SK-N-SH treated with all-trans-retinoic acid at 6 μM for 48 hours (cell line): ENCODE measurements around the gene SEMA6B.

Source experiments
- ATAC-seq: fragments of 200-7000 bp; cut with Tn5 transposase; 3 replicates; pipeline ENCODE4 v1.9.1; 2020; ENCODE audit warnings: mild to moderate bottlenecking, moderate library complexity
- ARNTL ChIP-seq: fragments of 450-650 bp; formaldehyde crosslinking; IDR thresholded peaks from 2 replicates; pipeline ENCODE4 v1.5.0; 2020; ENCODE audit warnings: low read depth, mild to moderate bottlenecking, moderate library complexity, borderline replicate concordance
- BACH2 ChIP-seq: fragments of 250-450 bp; sonication (Bioruptor Pico); IDR thresholded peaks from 2 replicates; pipeline ENCODE4 v1.9.0; 2021; ENCODE audit warnings: mild to moderate bottlenecking, borderline replicate concordance
- CREB5 ChIP-seq: fragments of 250-450 bp; sonication (Bioruptor Pico); IDR thresholded peaks from 2 replicates; pipeline ENCODE4 v1.5.1; 2020; ENCODE audit warnings: low read depth, mild to moderate bottlenecking, moderate library complexity
- CSRNP3 ChIP-seq: fragments of 250-450 bp; sonication (Bioruptor Pico); IDR thresholded peaks from 2 replicates; pipeline ENCODE4 v1.5.1; 2021; ENCODE audit warnings: mild to moderate bottlenecking, moderate library complexity
- ESRRG ChIP-seq: fragments of 250-450 bp; sonication (Bioruptor Pico); IDR thresholded peaks from 2 replicates; pipeline ENCODE4 v1.6.1; 2021; ENCODE audit warnings: mild to moderate bottlenecking
- GLIS3 ChIP-seq: fragments of 250-450 bp; sonication (Bioruptor Pico); IDR thresholded peaks from 2 replicates; pipeline ENCODE4 v1.5.0; 2020; ENCODE audit warnings: mild to moderate bottlenecking, moderate library complexity
- OSR1 ChIP-seq: fragments of 250-450 bp; sonication (Bioruptor Pico); IDR thresholded peaks from 2 replicates; pipeline ENCODE4 v1.8.0; 2022; ENCODE audit warnings: moderate library complexity, mild to moderate bottlenecking, inconsistent platforms
- PATZ1 ChIP-seq: fragments of 250-450 bp; sonication (Bioruptor Pico); IDR thresholded peaks from 2 replicates; pipeline ENCODE4 v1.8.0; 2020; ENCODE audit warnings: mild to moderate bottlenecking, moderate library complexity, borderline replicate concordance
- POU6F1 ChIP-seq: fragments of 250-450 bp; sonication (Bioruptor Pico); IDR thresholded peaks from 2 replicates; pipeline ENCODE4 v1.8.0; 2021; ENCODE audit warnings: low read depth, mild to moderate bottlenecking, moderate library complexity, borderline replicate concordance
- PPARA ChIP-seq: fragments of 250-450 bp; sonication (Bioruptor Pico); IDR thresholded peaks from 2 replicates; pipeline ENCODE4 v1.5.0; 2020; ENCODE audit warnings: mild to moderate bottlenecking, borderline replicate concordance
- RARB ChIP-seq: fragments of 250-450 bp; sonication (Bioruptor Pico); IDR thresholded peaks from 2 replicates; pipeline ENCODE4 v1.8.0; 2021; ENCODE audit warnings: mild to moderate bottlenecking, moderate library complexity
- SNAI2 ChIP-seq: fragments of 250-450 bp; sonication (Bioruptor Pico); IDR thresholded peaks from 2 replicates; pipeline ENCODE4 v1.5.0; 2020; ENCODE audit warnings: mild to moderate bottlenecking, moderate library complexity
- TCF4 ChIP-seq: fragments of 250-450 bp; sonication (Bioruptor Pico); IDR thresholded peaks from 2 replicates; pipeline ENCODE4 v1.8.0; 2021; ENCODE audit warnings: mild to moderate bottlenecking, moderate library complexity, borderline replicate concordance
- TOX ChIP-seq: fragments of 250-450 bp; sonication (Bioruptor Pico); IDR thresholded peaks from 2 replicates; pipeline ENCODE4 v1.8.0; 2021; ENCODE audit warnings: mild to moderate bottlenecking, moderate library complexity, borderline replicate concordance
- ZC3H10 ChIP-seq: fragments of 250-450 bp; sonication (Bioruptor Pico); IDR thresholded peaks from 2 replicates; pipeline ENCODE4 v1.5.1; 2021; ENCODE audit warnings: mild to moderate bottlenecking, moderate library complexity
- ZFP3 ChIP-seq: fragments of 250-450 bp; sonication (Bioruptor Pico); IDR thresholded peaks from 2 replicates; pipeline ENCODE4 v1.5.0; 2020; ENCODE audit warnings: mild to moderate bottlenecking, moderate library complexity
- ZFP30 ChIP-seq: fragments of 450-650 bp; formaldehyde crosslinking; IDR thresholded peaks from 2 replicates; pipeline ENCODE4 v1.5.0; 2022; ENCODE audit warnings: mild to moderate bottlenecking, moderate library complexity
- ZNF565 ChIP-seq: fragments of 450-650 bp; formaldehyde crosslinking; conservative IDR thresholded peaks from 2 replicates; pipeline ENCODE4 v1.5.0; 2020; ENCODE audit warnings: low read depth, mild to moderate bottlenecking, moderate library complexity
- ZNF70 ChIP-seq: fragments of 450-650 bp; formaldehyde crosslinking; IDR thresholded peaks from 2 replicates; pipeline ENCODE4 v1.5.0; 2020; ENCODE audit warnings: mild to moderate bottlenecking, moderate library complexity
- ZNF8 ChIP-seq: fragments of 450-650 bp; formaldehyde crosslinking; IDR thresholded peaks from 2 replicates; pipeline ENCODE4 v1.5.0; 2020; ENCODE audit warnings: mild to moderate bottlenecking, moderate library complexity

The SEMA6B gene

GRCh38 chr19:4496304-4496703 lies 63.2 kb downstream of the SEMA6B start:
- ATAC-seq: no peak
- TF ChIP-seq ZC3H10 (CRISPR knock-in tag) (no peak), ZNF70 (CRISPR knock-in tag) (no peak), ARNTL (no peak), POU6F1 (CRISPR knock-in tag) (no peak), ZFP30 (CRISPR knock-in tag) (no peak), PPARA (no peak), TCF4 (CRISPR knock-in tag) (no peak), CSRNP3 (CRISPR knock-in tag) (no peak), CREB5 (CRISPR knock-in tag) (no peak)

- no peak for TF ChIP-seq CSRNP3 (CRISPR knock-in tag)
- TF ChIP-seq CREB5 (CRISPR knock-in tag): no peak
- TF ChIP-seq ZNF70 (CRISPR knock-in tag): no peak
- TF ChIP-seq ZFP3 (CRISPR knock-in tag): no peak
- TF ChIP-seq PATZ1 (CRISPR knock-in tag): no peak
- no peak for TF ChIP-seq TOX
- no peak for TF ChIP-seq SNAI2 (CRISPR knock-in tag)
- TF ChIP-seq ZNF8 (CRISPR knock-in tag): no peak
- TF ChIP-seq ARNTL: no peak
- no peak for TF ChIP-seq ESRRG (CRISPR knock-in tag)
- no peak for TF ChIP-seq RARB (CRISPR knock-in tag)
- no peak for TF ChIP-seq OSR1 (CRISPR knock-in tag)
- no peak for TF ChIP-seq PPARA
- no peak for TF ChIP-seq GLIS3 (CRISPR knock-in tag)
- no peak for ATAC-seq
These were observed 64.0 kb downstream of the SEMA6B start for GRCh38 chr19:4495471-4495870.

- no peak for ATAC-seq
- TF ChIP-seq GLIS3 (CRISPR knock-in tag) (no peak), CREB5 (CRISPR knock-in tag) (no peak), BACH2 (no peak), PATZ1 (CRISPR knock-in tag) (no peak), TCF4 (CRISPR knock-in tag) (no peak), ZFP3 (CRISPR knock-in tag) (no peak), ZNF565 (no peak), ESRRG (CRISPR knock-in tag) (no peak), ZNF70 (CRISPR knock-in tag) (no peak), ZNF8 (CRISPR knock-in tag) (no peak), POU6F1 (CRISPR knock-in tag) (no peak)
These were observed 64.8 kb downstream of the SEMA6B start for GRCh38 chr19:4494691-4495064.
